Peyer's patch (tissue), 4 donors: ENCODE results near the gene ATP6V0A1.

Experiments
- CTCF ChIP-seq, 6 experiments: fragments of 450-650 bp in 4 of 6; fragments of 200-600 bp in 2 of 6; sonication (generic) in 1 of 6; IDR thresholded peaks; one replicate each; pipeline ENCODE4 v1.5.1; 2017 to 2019; ENCODE audit warnings: antibody characterized with exemption in 6 of 6, mild to moderate bottlenecking in 3 of 6, moderate library complexity in 1 of 6
- POLR2A ChIP-seq, 2 donors: fragments of 450-650 bp; IDR thresholded peaks; one replicate each; pipeline ENCODE4 v1.5.1; 2017; ENCODE audit warnings: antibody characterized with exemption in 2 of 2, mild to moderate bottlenecking in 2 of 2, moderate library complexity in 2 of 2

GRCh38 chr17:42457107-42457792, 1.4 kb upstream of the ATP6V0A1 start:
- no peak for TF ChIP-seq CTCF (IDR thresholded peaks at IDR 0.05)
- no peak for TF ChIP-seq POLR2A (IDR thresholded peaks at IDR 0.05)
